Measurements from ENCODE around the gene KLHL22. TPM values are rescaled to one million over a fixed set of nuclear protein-coding genes. Genes with fewer than 3 reads are reported as not detected.
A peak's percentile ranks its signal among the peaks of the same experiment; 100 is the strongest.

KLHL22 gene
- total RNA-seq, 4 donors from 2014 or later: 19.9 to 35.5 (median 27.3) TPM

DNA sequence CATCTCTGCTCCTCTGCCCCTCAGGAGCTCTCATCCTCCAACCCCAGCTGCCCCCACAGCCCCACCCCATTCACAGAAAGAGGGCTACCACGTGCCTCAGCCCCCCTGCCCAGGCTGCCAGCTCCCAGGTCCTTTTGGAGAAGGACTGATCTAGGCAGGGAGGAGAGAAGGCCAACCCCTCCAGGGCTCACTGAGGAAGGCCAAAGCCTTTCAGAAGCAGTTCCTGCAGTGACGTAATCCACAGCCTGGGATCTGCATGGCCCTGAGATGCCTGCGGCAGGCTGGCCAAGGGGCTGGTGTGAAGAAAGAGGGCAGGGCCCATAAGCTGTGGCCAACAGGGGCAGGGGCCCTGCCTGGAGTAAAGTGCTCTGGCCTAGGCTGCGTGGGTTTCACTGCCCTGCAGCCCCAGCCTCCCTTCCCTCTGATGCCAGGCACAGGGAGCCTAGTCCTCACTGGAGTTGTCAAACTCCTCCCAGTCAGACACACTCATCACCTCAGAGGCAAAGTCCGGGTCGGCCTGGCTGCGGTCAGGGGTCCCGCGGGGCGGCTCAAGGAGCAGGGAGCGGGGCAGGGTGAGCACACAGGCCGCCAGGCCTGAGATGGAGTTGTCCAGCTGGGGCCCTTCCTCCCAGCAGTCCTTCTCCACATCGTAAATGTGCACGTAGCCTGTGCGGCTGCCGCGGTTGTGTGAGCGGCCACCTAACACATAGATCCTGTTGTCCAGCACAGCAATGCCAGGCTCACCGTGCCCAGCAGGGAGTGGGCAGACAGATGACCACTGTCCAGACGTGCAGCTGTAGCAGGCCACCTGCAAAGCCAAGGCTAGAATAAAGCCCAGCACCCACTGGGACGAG is 53.7 kb downstream of the KLHL22 start:
- TF ChIP-seq POLR2A (IDR thresholded peaks at IDR 0.05; ENCODE audit: low read depth): no peak
- TF ChIP-seq, protein P1, sequence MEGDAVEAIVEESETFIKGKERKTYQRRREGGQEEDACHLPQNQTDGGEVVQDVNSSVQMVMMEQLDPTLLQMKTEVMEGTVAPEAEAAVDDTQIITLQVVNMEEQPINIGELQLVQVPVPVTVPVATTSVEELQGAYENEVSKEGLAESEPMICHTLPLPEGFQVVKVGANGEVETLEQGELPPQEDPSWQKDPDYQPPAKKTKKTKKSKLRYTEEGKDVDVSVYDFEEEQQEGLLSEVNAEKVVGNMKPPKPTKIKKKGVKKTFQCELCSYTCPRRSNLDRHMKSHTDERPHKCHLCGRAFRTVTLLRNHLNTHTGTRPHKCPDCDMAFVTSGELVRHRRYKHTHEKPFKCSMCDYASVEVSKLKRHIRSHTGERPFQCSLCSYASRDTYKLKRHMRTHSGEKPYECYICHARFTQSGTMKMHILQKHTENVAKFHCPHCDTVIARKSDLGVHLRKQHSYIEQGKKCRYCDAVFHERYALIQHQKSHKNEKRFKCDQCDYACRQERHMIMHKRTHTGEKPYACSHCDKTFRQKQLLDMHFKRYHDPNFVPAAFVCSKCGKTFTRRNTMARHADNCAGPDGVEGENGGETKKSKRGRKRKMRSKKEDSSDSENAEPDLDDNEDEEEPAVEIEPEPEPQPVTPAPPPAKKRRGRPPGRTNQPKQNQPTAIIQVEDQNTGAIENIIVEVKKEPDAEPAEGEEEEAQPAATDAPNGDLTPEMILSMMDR (IDR thresholded peaks at IDR 0.05): no peak
- no peak for TF ChIP-seq POLR2AphosphoS5 (IDR thresholded peaks at IDR 0.05)
- no peak for TF ChIP-seq EP300 (IDR thresholded peaks at IDR 0.05)
- Histone ChIP-seq H3K9me3 (no peaks in the 10 kb centered on the region), H3K27me3 (peaks cover 0 to 4% (median 0%) of the 10 kb centered on the region in 4 donors), H3K27ac (replicated peaks in 1 of 4) (peak overlapping the region in 2 of 4 donors; percentile 1 to 18), H3K36me3 (peaks cover 28 to 55% (median 47%) of the 10 kb centered on the region in 4 donors), H3K4me1 (peaks cover 12 to 28% (median 24%) of the 10 kb centered on the region in 4 donors), H3K4me3 (no peak overlapping the region)
- 78% methylated on average over 11 of the region's 21 CpGs for WGBS
- intact Hi-C loops (cut with DNase I): no loop called here
- no peak for DNase-seq (ENCODE audit: extremely low spot score)

- TF ChIP-seq POLR2AphosphoS5 (IDR thresholded peaks at IDR 0.05) (no peak), POLR2A (IDR thresholded peaks at IDR 0.05; ENCODE audit: low read depth) (no peak), EP300 (IDR thresholded peaks at IDR 0.05) (no peak)
- TF ChIP-seq, protein P1 (IDR thresholded peaks at IDR 0.05): no peak
- Histone ChIP-seq H3K36me3 (peaks cover 23 to 49% (median 41%) of the 10 kb centered on the region in 4 donors), H3K27me3 (peaks cover 0 to 14% (median 0%) of the 10 kb centered on the region in 4 donors), H3K9me3 (no peaks in the 10 kb centered on the region), H3K27ac (replicated peaks in 1 of 4) (peak overlapping the region in 1 of 4 donors; percentile 18), H3K4me1 (peaks cover 21 to 38% (median 33%) of the 10 kb centered on the region in 4 donors), H3K4me3 (no peak overlapping the region)
- no peak for DNase-seq (ENCODE audit: extremely low spot score)
- 66% methylated on average over 13 of the region's 13 CpGs for WGBS
- intact Hi-C loops (cut with DNase I): no loop called here
These were observed 54.7 kb downstream of the KLHL22 start for GRCh38 chr22:20440637-20441591.

DNA sequence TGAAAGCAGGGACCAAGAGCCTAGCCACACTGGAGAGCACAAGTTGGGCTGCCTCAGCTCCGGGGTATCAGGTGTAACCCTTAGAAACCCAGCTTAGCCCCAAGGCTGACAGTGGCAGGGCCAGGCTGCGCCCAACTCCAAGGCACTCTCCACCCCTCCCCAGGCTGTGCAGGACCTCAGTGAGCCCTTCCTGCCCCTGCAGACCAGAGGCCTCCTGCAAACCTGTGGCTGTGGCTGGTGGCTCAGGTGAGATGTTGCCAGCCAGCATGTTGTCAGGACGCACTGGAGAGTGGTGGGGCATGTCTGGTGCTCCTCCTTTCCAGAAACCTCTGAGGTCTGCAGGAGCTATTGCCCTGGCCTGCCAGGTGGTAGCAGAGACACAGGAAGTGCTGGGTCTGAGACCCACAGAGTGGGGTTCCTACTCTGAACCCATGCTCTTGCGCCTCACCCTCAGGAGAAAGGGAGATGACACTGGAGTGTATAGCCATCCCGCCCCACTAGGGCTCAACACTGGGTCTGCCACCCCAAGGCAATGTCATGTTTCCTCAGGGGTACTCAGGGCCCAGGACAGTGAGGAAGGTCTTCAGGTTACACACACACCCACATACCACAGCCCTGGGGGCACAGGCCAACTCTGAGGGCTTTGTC is 55.5 kb downstream of the KLHL22 start:
- DNase-seq (ENCODE audit: extremely low spot score): no peak
- H3K4me3 ChIP-seq: no peak overlapping the region
- peaks cover 0 to 15% (median 0%) of the 10 kb centered on the region in 4 donors for H3K27me3 ChIP-seq
- TF ChIP-seq, protein P1 (IDR thresholded peaks at IDR 0.05): no peak
- TF ChIP-seq POLR2AphosphoS5 (IDR thresholded peaks at IDR 0.05): no peak
- no peak for TF ChIP-seq EP300 (IDR thresholded peaks at IDR 0.05)
- TF ChIP-seq POLR2A (IDR thresholded peaks at IDR 0.05; ENCODE audit: low read depth): no peak
- no CpG with 5 or more reads among the region's 5 CpGs for WGBS
- no peaks in the 10 kb centered on the region for H3K9me3 ChIP-seq
- H3K36me3 ChIP-seq: peaks cover 14 to 40% (median 33%) of the 10 kb centered on the region in 4 donors
- intact Hi-C loops (cut with DNase I): loop anchor here (5.0 kb wide), 1 partner anchor 57 kb away; the partner anchor contains the start of gene KLHL22
- peaks cover 30 to 46% (median 41%) of the 10 kb centered on the region in 4 donors for H3K4me1 ChIP-seq
- peak overlapping the region in 1 of 4 donors; percentile 73 for H3K27ac ChIP-seq (replicated peaks in 1 of 4)

DNA sequence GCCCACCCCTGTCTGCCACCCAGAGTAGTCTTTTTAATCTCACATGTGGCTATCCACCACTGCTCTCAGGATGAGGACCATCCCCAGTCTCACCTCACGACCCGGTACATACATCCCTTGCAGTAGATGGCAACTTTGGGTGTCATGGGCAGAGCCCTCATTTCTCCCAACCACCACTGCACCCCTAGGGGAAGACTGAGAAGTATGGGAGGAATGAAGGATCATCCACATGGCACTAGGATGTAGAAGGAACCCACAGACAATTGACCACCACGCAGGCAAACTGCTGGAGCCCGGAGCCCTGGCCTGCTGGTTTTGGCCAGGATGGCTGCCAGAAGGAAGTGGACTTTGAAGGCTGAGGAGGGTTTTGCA is 56.1 kb downstream of the KLHL22 start:
- Histone ChIP-seq H3K9me3 (no peaks in the 10 kb centered on the region), H3K4me1 (peaks cover 31 to 49% (median 42%) of the 10 kb centered on the region in 4 donors), H3K27me3 (peaks cover 0 to 15% (median 0%) of the 10 kb centered on the region in 4 donors), H3K27ac (replicated peaks in 1 of 4) (peak overlapping the region in 1 of 4 donors; percentile 73), H3K36me3 (peaks cover 9 to 35% (median 29%) of the 10 kb centered on the region in 4 donors), H3K4me3 (no peak overlapping the region)
- TF ChIP-seq POLR2A (IDR thresholded peaks at IDR 0.05; ENCODE audit: low read depth) (no peak), EP300 (IDR thresholded peaks at IDR 0.05) (no peak), POLR2AphosphoS5 (IDR thresholded peaks at IDR 0.05) (no peak)
- TF ChIP-seq, protein P1 (IDR thresholded peaks at IDR 0.05): no peak
- intact Hi-C loops (cut with DNase I): loop anchor here (5.0 kb wide), 1 partner anchor 58 kb away; the partner anchor contains the start of gene KLHL22
- no peak for DNase-seq (ENCODE audit: extremely low spot score)
- WGBS: 80% methylated on average over 2 of the region's 4 CpGs

All from esophagus muscularis mucosa (tissue), 4 donors.